Brain microvascular endothelial cell (primary cell): ENCODE results near the gene DPP3.

Source experiments
- DNase-seq: peaks from one replicate; pipeline ENCODE4 v3.0.0-alpha.2; 2020
- H3K27ac ChIP-seq: fragments of 250-450 bp; sonication (Bioruptor Pico); 2 replicates; pipeline ENCODE4 v1.5.1; 2020; ENCODE audit warnings: mild to moderate bottlenecking, moderate library complexity
- H3K27me3 ChIP-seq: fragments of 250-450 bp; sonication (Bioruptor Pico); replicated peaks from 2 replicates; pipeline ENCODE4 v1.5.1; 2020; ENCODE audit warnings: mild to moderate bottlenecking
- H3K36me3 ChIP-seq: fragments of 250-450 bp; sonication (Bioruptor Pico); replicated peaks from 2 replicates; pipeline ENCODE4 v1.5.1; 2020; ENCODE audit warnings: mild to moderate bottlenecking
- H3K4me3 ChIP-seq: 2 replicates; pipeline ENCODE4 v1.5.1; 2011; ENCODE audit warnings: low read depth, mild to moderate bottlenecking, control low read depth, low read length, moderate library complexity
- in situ Hi-C: cut with HindIII; loops from 2 replicates; pipeline ENCODE4 v1.10.0; 2017; ENCODE audit warnings: low sequenced_read_pairs, low pct_ligation_motif_present
- TF ChIP-seq, protein P1 (sequence below): IDR thresholded peaks from 2 replicates; pipeline ENCODE4 v1.5.1; 2011; ENCODE audit warnings: low read depth, mild to moderate bottlenecking, moderate library complexity, low read length, control low read depth, inconsistent platforms; ENCODE audit errors: missing control alignments

The DPP3 gene

DNA sequence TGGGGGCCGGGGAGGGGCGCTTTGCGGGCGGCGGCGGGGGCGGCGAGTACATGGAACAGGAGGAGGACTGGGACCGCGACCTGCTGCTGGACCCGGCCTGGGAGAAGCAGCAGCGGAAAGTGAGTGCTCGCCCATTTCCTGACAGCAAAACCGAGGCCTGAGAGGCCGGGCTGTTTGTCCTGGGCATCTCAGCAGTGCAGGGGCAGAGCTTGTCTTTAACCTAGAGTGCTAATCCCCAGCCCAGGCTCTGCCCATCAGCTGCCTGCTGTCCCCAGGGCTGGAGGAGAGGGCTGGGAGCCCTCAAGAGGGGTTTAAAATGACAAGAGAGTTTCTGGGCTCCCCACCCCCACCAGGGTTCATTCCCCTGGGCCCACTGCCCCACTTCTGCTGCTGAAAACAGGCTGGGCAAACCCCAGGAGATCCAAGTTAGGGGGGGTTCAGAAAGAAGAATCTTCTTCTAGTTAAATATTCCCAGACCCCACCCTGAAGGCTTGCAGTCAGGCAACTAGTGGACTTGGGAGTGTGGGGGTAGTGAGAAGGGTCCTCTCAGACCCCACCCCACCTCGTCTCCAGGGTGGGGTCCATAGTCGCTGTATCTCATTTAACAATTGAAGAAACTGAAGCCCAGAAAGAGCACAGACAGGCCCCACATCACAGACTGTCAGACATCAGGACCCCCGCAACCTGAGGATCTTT lies 66.9 kb downstream of the DPP3 start:
- H3K27ac ChIP-seq = no peak overlapping the region
- in situ Hi-C loops = no loop called here
- no peaks in the 10 kb centered on the region for H3K27me3 ChIP-seq
- peak overlapping the region; percentile 70 for H3K4me3 ChIP-seq
- TF ChIP-seq, protein P1, sequence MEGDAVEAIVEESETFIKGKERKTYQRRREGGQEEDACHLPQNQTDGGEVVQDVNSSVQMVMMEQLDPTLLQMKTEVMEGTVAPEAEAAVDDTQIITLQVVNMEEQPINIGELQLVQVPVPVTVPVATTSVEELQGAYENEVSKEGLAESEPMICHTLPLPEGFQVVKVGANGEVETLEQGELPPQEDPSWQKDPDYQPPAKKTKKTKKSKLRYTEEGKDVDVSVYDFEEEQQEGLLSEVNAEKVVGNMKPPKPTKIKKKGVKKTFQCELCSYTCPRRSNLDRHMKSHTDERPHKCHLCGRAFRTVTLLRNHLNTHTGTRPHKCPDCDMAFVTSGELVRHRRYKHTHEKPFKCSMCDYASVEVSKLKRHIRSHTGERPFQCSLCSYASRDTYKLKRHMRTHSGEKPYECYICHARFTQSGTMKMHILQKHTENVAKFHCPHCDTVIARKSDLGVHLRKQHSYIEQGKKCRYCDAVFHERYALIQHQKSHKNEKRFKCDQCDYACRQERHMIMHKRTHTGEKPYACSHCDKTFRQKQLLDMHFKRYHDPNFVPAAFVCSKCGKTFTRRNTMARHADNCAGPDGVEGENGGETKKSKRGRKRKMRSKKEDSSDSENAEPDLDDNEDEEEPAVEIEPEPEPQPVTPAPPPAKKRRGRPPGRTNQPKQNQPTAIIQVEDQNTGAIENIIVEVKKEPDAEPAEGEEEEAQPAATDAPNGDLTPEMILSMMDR = no peak
- no peak for DNase-seq
- H3K36me3 ChIP-seq = no peaks in the 10 kb centered on the region

DNA sequence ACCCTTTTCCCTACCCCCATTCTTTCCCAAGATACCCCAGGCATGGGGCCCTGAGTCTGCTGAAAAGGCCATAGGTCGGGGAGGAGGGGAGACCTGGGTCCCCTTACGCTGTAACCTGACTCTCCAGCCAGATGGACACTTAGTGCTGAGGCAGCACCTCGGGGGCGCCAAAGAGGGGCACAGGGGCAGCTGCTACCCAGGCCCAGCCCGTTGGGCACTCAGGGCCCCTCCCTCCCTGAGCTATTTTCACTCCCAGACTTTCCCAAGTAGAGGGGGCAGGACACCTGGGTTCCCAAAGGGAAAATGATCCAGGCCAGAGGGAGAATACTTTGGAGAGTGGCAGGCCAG lies 67.4 kb downstream of the DPP3 start:
- in situ Hi-C loops = no loop called here
- Histone ChIP-seq H3K27ac (no peak overlapping the region), H3K36me3 (no peaks in the 10 kb centered on the region), H3K27me3 (no peaks in the 10 kb centered on the region), H3K4me3 (no peak overlapping the region)
- DNase-seq = no peak
- TF ChIP-seq, protein P1 = no peak

DNA sequence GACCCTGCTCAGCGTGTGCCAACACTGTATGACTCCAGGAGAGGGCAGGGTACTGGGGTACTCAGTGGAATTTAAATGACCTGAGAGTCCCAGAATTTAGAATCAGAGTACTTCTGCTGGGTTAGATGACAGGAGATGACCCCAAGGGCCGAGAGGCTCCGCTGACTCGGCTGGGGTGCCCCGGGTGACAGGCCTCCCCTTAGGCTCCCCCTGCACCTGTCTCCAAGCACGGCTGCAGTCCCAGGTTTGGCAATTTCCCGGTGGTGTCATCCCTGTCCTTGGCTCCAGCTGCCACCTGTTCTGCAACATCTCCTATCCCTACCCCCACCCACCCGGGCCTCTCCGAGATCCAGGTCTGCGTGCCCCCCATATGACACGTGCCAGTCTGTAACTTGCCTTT lies 67.8 kb downstream of the DPP3 start:
- TF ChIP-seq, protein P1 = no peak
- no peaks in the 10 kb centered on the region for H3K27me3 ChIP-seq

DNA sequence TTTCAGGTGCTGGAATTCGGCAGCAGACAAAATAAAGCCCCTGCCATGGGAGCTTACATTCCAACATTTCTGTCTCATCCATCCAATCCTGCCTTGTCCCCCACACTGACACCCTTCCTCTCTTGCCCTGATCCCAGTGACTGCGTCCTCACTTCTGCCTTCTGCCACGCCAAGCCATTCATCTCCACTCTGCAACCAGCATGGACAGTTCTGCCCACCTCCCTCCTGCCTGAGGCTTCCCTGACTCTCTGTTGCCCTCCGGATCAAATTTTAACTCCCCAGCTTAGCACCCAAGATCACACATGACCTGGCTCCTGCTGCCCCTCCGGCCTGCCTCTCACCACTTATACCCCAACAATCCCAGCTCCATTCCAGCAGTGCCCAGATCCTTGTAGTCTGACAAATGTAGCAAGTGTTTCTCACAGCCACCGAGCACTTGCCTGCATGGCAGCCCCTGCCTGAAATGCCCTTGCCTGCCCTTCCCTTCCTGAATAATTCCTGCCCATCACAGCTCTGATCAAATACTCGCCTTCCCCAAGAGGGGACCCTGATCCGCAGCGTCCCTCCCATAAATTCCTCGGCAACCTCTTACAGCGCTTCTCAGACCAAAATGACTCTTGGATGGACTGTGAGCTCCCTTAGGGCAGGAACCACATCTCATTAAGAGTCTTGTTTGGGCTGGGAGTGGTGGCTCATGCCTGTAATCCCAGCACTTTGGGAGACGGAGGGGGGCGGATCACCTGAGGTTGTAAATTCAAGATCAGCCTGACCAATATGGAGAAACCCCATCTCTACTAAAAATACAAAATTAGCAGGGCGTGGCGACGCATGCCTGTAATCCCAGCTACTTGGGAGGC lies 68.8 kb downstream of the DPP3 start:
- Histone ChIP-seq H3K27me3 (no peaks in the 10 kb centered on the region), H3K36me3 (no peaks in the 10 kb centered on the region), H3K4me3 (no peak overlapping the region), H3K27ac (no peak overlapping the region)
- in situ Hi-C loops = no loop called here
- no peak for DNase-seq
- TF ChIP-seq, protein P1 = no peak

More for the DNA sequence above, 67.8 kb downstream of the DPP3 start:
- DNase-seq = no peak
- no peaks in the 10 kb centered on the region for H3K36me3 ChIP-seq
- H3K27ac ChIP-seq = no peak overlapping the region
- in situ Hi-C loops = no loop called here
- no peak overlapping the region for H3K4me3 ChIP-seq

DNA sequence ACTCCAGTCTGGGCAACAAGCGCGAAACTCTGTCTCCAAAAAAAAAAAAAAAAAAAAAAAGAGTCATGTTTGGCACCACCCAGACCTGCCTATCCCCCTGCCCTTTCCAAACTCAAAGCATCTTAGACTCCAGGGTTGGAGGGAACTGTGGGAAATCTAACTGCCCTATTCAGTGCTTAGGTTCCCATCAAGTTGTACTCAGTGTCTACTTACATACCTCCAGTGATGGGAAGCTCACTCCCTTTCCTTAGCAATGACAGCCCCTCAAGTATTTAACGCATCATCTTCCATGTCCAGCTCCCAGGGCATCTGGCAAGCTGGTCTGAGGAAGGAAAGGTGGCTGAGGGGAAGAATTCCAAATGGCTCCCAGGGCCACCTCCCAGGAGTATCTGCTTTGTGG lies 69.5 kb downstream of the DPP3 start:
- no peaks in the 10 kb centered on the region for H3K36me3 ChIP-seq
- no peak overlapping the region for H3K27ac ChIP-seq
- no peaks in the 10 kb centered on the region for H3K27me3 ChIP-seq

More for the DNA sequence above, 69.5 kb downstream of the DPP3 start:
- TF ChIP-seq, protein P1 = no peak
- in situ Hi-C loops = no loop called here
- H3K4me3 ChIP-seq = no peak overlapping the region
- no peak for DNase-seq
